ENCODE results near the gene IL13RA1.

The IL13RA1 gene

GRCh38 chrX:118726887-118727685 lies at the start of gene IL13RA1:
Gene IL13RA1, plus strand, starts transcription at chrX:118727606. Its CDS starts 33 bp downstream, at chrX:118727639.
- peak; percentile 77 for DNase-seq
- peak within 1 kb of the TSS; percentile 79 for H3K27ac ChIP-seq
- H3K4me3 ChIP-seq (ENCODE audit: low read depth, low read length) = peak within 1 kb of the TSS; percentile 61

GRCh38 chrX:118679290-118679689 lies 48.1 kb upstream of the IL13RA1 start:
- Histone ChIP-seq H3K9me3 (ENCODE audit: severe bottlenecking) (no peaks in the 10 kb centered on the region), H3K27ac (no peak overlapping the region), H3K36me3 (no peaks in the 10 kb centered on the region), H3K27me3 (ENCODE audit: insufficient read depth, low read depth, severe bottlenecking) (no peaks in the 10 kb centered on the region), H3K4me3 (ENCODE audit: low read depth, low read length) (no peak overlapping the region)
- DNase-seq = no peak
- no peak for TF ChIP-seq CTCF (IDR thresholded peaks at IDR 0.05; ENCODE audit: low read depth, low read length)

More at GRCh38 chrX:118726887-118727685, at the start of gene IL13RA1:
- Histone ChIP-seq H3K9me3 (ENCODE audit: severe bottlenecking) (no peaks in the 10 kb centered on the region), H3K36me3 (no peaks in the 10 kb centered on the region), H3K27me3 (ENCODE audit: insufficient read depth, low read depth, severe bottlenecking) (peaks cover 6% of the 10 kb centered on the region)
- TF ChIP-seq CTCF (IDR thresholded peaks at IDR 0.05; ENCODE audit: low read depth, low read length) = no peak

GRCh38 chrX:118682258-118683014 lies 45.0 kb upstream of the IL13RA1 start:
- no peak for TF ChIP-seq CTCF (IDR thresholded peaks at IDR 0.05; ENCODE audit: low read depth, low read length)
- Histone ChIP-seq H3K27ac (no peak overlapping the region), H3K4me3 (ENCODE audit: low read depth, low read length) (no peak overlapping the region), H3K27me3 (ENCODE audit: insufficient read depth, low read depth, severe bottlenecking) (no peaks in the 10 kb centered on the region), H3K36me3 (no peaks in the 10 kb centered on the region), H3K9me3 (ENCODE audit: severe bottlenecking) (no peaks in the 10 kb centered on the region)
- DNase-seq = no peak

GRCh38 chrX:118685393-118685792 lies 42.0 kb upstream of the IL13RA1 start:
- TF ChIP-seq CTCF (IDR thresholded peaks at IDR 0.05; ENCODE audit: low read depth, low read length) = no peak
- no peaks in the 10 kb centered on the region for H3K36me3 ChIP-seq
- no peak for DNase-seq

GRCh38 chrX:118688935-118689334 lies 38.5 kb upstream of the IL13RA1 start:
- Histone ChIP-seq H3K27ac (no peak overlapping the region), H3K27me3 (ENCODE audit: insufficient read depth, low read depth, severe bottlenecking) (no peaks in the 10 kb centered on the region), H3K36me3 (no peaks in the 10 kb centered on the region), H3K9me3 (ENCODE audit: severe bottlenecking) (no peaks in the 10 kb centered on the region), H3K4me3 (ENCODE audit: low read depth, low read length) (no peak overlapping the region)
- no peak for TF ChIP-seq CTCF (IDR thresholded peaks at IDR 0.05; ENCODE audit: low read depth, low read length)
- DNase-seq = no peak

More at GRCh38 chrX:118685393-118685792, 42.0 kb upstream of the IL13RA1 start:
- Histone ChIP-seq H3K9me3 (ENCODE audit: severe bottlenecking) (no peaks in the 10 kb centered on the region), H3K27ac (no peak overlapping the region), H3K4me3 (ENCODE audit: low read depth, low read length) (no peak overlapping the region), H3K27me3 (ENCODE audit: insufficient read depth, low read depth, severe bottlenecking) (no peaks in the 10 kb centered on the region)

Data from WERI-Rb-1 (cell line).